Neural cell (in vitro differentiated cells): Measurements from ENCODE around the gene PHF21A.

Experiments used
- CTCF ChIP-seq: fragments of 450-650 bp; IDR thresholded peaks from 2 replicates; pipeline ENCODE4 v1.5.1; 2014; ENCODE audit warnings: antibody characterized with exemption, mild to moderate bottlenecking, moderate library complexity; ENCODE audit not compliant: poor library complexity, severe bottlenecking
- EP300 ChIP-seq: fragments of 450-650 bp; conservative IDR thresholded peaks from 2 replicates; pipeline ENCODE4 v1.6.1; 2014; ENCODE audit warnings: antibody characterized with exemption, mild to moderate bottlenecking, moderate library complexity; ENCODE audit not compliant: poor library complexity, severe bottlenecking
- EZH2 ChIP-seq: fragments of 200-600, 300-800 bp; shearing (Covaris generic), sonication (generic); IDR thresholded peaks from 2 replicates; pipeline ENCODE4 v1.6.1; 2014; ENCODE audit warnings: antibody characterized with exemption, low read length, borderline replicate concordance, mild to moderate bottlenecking; ENCODE audit not compliant: insufficient read depth, poor library complexity, severe bottlenecking
- POLR2AphosphoS5 ChIP-seq: IDR thresholded peaks from 2 replicates; pipeline ENCODE4 v1.6.1; 2012
- RAD21 ChIP-seq: fragments of 450-650 bp; conservative IDR thresholded peaks from 2 replicates; pipeline ENCODE4 v1.6.1; 2014; ENCODE audit warnings: antibody characterized with exemption, mild to moderate bottlenecking, moderate library complexity
- REST ChIP-seq: IDR thresholded peaks from 2 replicates; pipeline ENCODE4 v1.6.1; 2012; ENCODE audit warnings: borderline replicate concordance
- SMC3 ChIP-seq: fragments of 450-650 bp; conservative IDR thresholded peaks from 2 replicates; pipeline ENCODE4 v1.6.1; 2014; ENCODE audit warnings: antibody characterized with exemption, mild to moderate bottlenecking, moderate library complexity; ENCODE audit not compliant: poor library complexity

GRCh38 chr11:45932217-45932616 lies 189.0 kb downstream of the PHF21A start:
- TF ChIP-seq EP300: no peak
- TF ChIP-seq CTCF: no peak
- TF ChIP-seq SMC3: no peak
- TF ChIP-seq EZH2: no peak
- TF ChIP-seq RAD21: no peak
- no peak for TF ChIP-seq REST
- TF ChIP-seq POLR2AphosphoS5: no peak
